WERI-Rb-1 (cell line): ENCODE data around the gene PLXNA4.
"Not testable (repeated sequence)": the region's sequence is repeated elsewhere in the genome, so short reads cannot be mapped to it uniquely, and the experiment has no call there.

Experiments used
- DNase-seq: peaks from one replicate; pipeline ENCODE4 v3.0.0-alpha.2; 2020
- H3K27ac ChIP-seq: fragments of 250-450 bp; sonication (Bioruptor Pico); 2 replicates; pipeline ENCODE4 v1.5.1; 2020; ENCODE audit warnings: mild to moderate bottlenecking, moderate library complexity
- H3K27me3 ChIP-seq: fragments of 250-450 bp; sonication (Bioruptor Pico); 2 replicates; pipeline ENCODE4 v1.5.1; 2021; ENCODE audit warnings: mild to moderate bottlenecking, low read depth, moderate library complexity; ENCODE audit not compliant: insufficient read depth, severe bottlenecking
- H3K36me3 ChIP-seq: fragments of 250-450 bp; sonication (Bioruptor Pico); 2 replicates; pipeline ENCODE4 v1.5.1; 2020; ENCODE audit warnings: mild to moderate bottlenecking, moderate library complexity
- H3K4me3 ChIP-seq: 2 replicates; pipeline ENCODE4 v1.5.1; 2011; ENCODE audit warnings: low read depth, mild to moderate bottlenecking, control low read depth, low read length
- H3K9me3 ChIP-seq: fragments of 250-450 bp; sonication (Bioruptor Pico); 2 replicates; pipeline ENCODE4 v1.5.1; 2021; ENCODE audit warnings: mild to moderate bottlenecking, moderate library complexity; ENCODE audit not compliant: severe bottlenecking
- TF ChIP-seq, protein P1 (sequence below): IDR thresholded peaks from 2 replicates; pipeline ENCODE4 v1.5.1; 2011; ENCODE audit warnings: low read depth, mild to moderate bottlenecking, control low read depth, inconsistent platforms, low read length

PLXNA4 gene

GRCh38 chr7:132169730-132170129, 406.5 kb downstream of the PLXNA4 start:
- no peak for DNase-seq
- no peak overlapping the region for H3K27ac ChIP-seq
- TF ChIP-seq, protein P1, sequence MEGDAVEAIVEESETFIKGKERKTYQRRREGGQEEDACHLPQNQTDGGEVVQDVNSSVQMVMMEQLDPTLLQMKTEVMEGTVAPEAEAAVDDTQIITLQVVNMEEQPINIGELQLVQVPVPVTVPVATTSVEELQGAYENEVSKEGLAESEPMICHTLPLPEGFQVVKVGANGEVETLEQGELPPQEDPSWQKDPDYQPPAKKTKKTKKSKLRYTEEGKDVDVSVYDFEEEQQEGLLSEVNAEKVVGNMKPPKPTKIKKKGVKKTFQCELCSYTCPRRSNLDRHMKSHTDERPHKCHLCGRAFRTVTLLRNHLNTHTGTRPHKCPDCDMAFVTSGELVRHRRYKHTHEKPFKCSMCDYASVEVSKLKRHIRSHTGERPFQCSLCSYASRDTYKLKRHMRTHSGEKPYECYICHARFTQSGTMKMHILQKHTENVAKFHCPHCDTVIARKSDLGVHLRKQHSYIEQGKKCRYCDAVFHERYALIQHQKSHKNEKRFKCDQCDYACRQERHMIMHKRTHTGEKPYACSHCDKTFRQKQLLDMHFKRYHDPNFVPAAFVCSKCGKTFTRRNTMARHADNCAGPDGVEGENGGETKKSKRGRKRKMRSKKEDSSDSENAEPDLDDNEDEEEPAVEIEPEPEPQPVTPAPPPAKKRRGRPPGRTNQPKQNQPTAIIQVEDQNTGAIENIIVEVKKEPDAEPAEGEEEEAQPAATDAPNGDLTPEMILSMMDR: peak; percentile 26; the same call in 1 of the 2 replicates
- no peaks in the 10 kb centered on the region for H3K27me3 ChIP-seq
- H3K9me3 ChIP-seq: no peaks in the 10 kb centered on the region
- no peak overlapping the region for H3K4me3 ChIP-seq
- H3K36me3 ChIP-seq: no peaks in the 10 kb centered on the region

GRCh38 chr7:132168239-132168638, 408.0 kb downstream of the PLXNA4 start:
- H3K36me3 ChIP-seq: no peaks in the 10 kb centered on the region
- TF ChIP-seq, protein P1: no peak
- no peak for DNase-seq
- no peaks in the 10 kb centered on the region for H3K27me3 ChIP-seq
- no peak overlapping the region for H3K4me3 ChIP-seq
- no peaks in the 10 kb centered on the region for H3K9me3 ChIP-seq
- H3K27ac ChIP-seq: no peak overlapping the region

DNA sequence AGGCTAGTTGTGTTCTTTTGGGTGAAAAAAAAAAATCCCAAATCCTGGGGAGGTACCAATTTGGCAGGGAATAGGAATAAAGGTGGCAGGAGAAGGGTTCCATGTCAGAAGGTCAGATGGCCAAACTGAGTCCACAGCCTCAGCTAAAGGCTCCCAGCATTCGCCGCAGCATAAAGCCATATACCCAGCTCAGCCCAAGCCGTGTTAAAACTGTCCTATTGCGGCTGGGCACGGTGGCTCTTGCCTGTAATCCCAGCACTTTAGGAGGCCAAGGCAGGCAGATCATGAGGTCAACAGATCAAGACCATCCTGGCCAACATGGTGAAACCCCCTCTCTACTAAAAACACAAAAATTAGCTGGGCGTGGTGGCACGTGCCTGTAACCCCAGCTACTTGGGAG, 410.6 kb downstream of the PLXNA4 start:
- not testable (repeated sequence) for DNase-seq, H3K4me3 ChIP-seq, H3K36me3 ChIP-seq, H3K9me3 ChIP-seq, H3K27ac ChIP-seq, H3K27me3 ChIP-seq

DNA sequence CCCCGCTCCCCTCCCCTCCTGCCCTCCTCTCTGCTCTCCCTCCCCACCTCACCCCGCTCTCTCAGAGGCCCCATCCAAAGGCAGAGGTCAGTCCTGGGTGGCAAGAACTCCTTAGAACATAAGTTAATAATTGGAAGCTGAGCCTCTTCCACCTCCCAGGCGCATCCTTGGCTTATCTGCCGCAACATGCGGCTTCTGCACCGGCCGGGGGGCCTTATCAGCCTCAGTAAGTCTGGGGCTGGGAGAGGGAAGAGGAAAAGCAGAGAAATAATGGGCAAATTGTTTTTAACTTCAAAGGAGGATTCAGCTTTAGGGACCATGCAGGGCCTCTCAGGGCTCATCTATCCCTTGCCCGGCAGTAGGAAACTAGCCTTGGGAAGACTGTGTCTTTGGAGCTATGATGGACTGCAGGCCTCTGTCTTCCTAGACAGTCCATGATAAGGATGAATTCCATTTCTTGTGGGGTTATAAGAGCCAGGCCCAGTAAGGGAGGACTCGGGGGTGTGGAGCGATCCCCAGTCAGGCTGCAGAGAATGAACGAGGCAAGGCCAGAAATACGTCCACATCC, 411.6 kb downstream of the PLXNA4 start:
- TF ChIP-seq, protein P1: no peak
- H3K4me3 ChIP-seq: no peak overlapping the region
- H3K36me3 ChIP-seq: no peaks in the 10 kb centered on the region
- H3K27me3 ChIP-seq: no peaks in the 10 kb centered on the region
- DNase-seq: no peak
- no peak overlapping the region for H3K27ac ChIP-seq
- no peaks in the 10 kb centered on the region for H3K9me3 ChIP-seq

GRCh38 chr7:132162556-132163144, 413.6 kb downstream of the PLXNA4 start:
- Histone ChIP-seq H3K27ac (peak overlapping the region; percentile 16), H3K36me3 (no peaks in the 10 kb centered on the region), H3K4me3 (no peak overlapping the region), H3K9me3 (no peaks in the 10 kb centered on the region), H3K27me3 (no peaks in the 10 kb centered on the region)
- TF ChIP-seq, protein P1: no peak
- DNase-seq: no peak

- no peaks in the 10 kb centered on the region for H3K36me3 ChIP-seq
- peak overlapping the region; percentile 16 for H3K27ac ChIP-seq
- no peaks in the 10 kb centered on the region for H3K9me3 ChIP-seq
- TF ChIP-seq, protein P1: no peak
- no peak overlapping the region for H3K4me3 ChIP-seq
- no peaks in the 10 kb centered on the region for H3K27me3 ChIP-seq
- DNase-seq: peak; percentile 55
These were observed 414.3 kb downstream of the PLXNA4 start for GRCh38 chr7:132161976-132162375.
